ENCODE measurements around the gene LAMB2.

DNA sequence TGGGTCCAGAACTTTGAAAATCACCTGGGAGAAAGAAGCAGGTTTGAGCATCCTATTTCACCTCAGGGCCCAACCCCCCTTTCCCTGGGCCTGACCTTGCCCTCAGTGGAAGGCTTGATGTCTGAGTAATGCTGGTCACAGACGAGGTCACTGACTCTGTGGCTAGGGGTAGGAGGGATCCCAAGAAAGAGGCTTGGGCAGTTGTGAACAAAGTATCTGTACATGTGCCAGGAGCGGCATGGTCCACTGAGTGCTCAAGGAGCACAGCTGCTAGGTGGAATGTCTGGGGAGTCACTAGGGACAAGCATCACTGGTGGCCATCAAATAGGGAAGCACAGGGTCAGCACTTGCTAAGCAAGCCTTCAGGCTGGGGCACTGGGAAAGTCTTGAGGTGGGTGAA lies 25.9 kb upstream of the LAMB2 start:
- no peak for TF ChIP-seq EZH2 (IDR thresholded peaks at IDR 0.05; ENCODE audit: low read length)
- TF ChIP-seq, protein P1, sequence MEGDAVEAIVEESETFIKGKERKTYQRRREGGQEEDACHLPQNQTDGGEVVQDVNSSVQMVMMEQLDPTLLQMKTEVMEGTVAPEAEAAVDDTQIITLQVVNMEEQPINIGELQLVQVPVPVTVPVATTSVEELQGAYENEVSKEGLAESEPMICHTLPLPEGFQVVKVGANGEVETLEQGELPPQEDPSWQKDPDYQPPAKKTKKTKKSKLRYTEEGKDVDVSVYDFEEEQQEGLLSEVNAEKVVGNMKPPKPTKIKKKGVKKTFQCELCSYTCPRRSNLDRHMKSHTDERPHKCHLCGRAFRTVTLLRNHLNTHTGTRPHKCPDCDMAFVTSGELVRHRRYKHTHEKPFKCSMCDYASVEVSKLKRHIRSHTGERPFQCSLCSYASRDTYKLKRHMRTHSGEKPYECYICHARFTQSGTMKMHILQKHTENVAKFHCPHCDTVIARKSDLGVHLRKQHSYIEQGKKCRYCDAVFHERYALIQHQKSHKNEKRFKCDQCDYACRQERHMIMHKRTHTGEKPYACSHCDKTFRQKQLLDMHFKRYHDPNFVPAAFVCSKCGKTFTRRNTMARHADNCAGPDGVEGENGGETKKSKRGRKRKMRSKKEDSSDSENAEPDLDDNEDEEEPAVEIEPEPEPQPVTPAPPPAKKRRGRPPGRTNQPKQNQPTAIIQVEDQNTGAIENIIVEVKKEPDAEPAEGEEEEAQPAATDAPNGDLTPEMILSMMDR (optimal IDR thresholded peaks at IDR 0.05 in 1 of 3, IDR thresholded peaks at IDR 0.05 in 1 of 3, conservative IDR thresholded peaks at IDR 0.05 in 1 of 3; ENCODE audit: extremely low read depth in 1 of 3, insufficient read depth in 2 of 3, low read length in 3 of 3): no peak

Data from keratinocyte (primary cell).